Ishikawa (cell line): ENCODE measurements around the gene TXNRD1.

Experiments
- CEBPB ChIP-seq: IDR thresholded peaks from 2 replicates; pipeline ENCODE4 v1.6.1; 2012
- CREB1 ChIP-seq: IDR thresholded peaks from 2 replicates; pipeline ENCODE4 v1.6.1; 2012; ENCODE audit warnings: low read depth
- EGR1 ChIP-seq: IDR thresholded peaks from 2 replicates; pipeline ENCODE4 v1.6.1; 2012
- EP300 ChIP-seq: IDR thresholded peaks from 2 replicates; pipeline ENCODE4 v1.6.1; 2012; ENCODE audit warnings: borderline replicate concordance
- FOXM1 ChIP-seq: IDR thresholded peaks from 2 replicates; pipeline ENCODE4 v1.6.1; 2012; ENCODE audit warnings: low read depth, borderline replicate concordance
- MAX ChIP-seq: IDR thresholded peaks from 2 replicates; pipeline ENCODE4 v1.6.1; 2012
- NFIC ChIP-seq: IDR thresholded peaks from 2 replicates; pipeline ENCODE4 v1.6.1; 2012
- RAD21 ChIP-seq: IDR thresholded peaks from 2 replicates; pipeline ENCODE4 v1.6.1; 2012; ENCODE audit warnings: low read depth
- REST ChIP-seq: IDR thresholded peaks from 2 replicates; pipeline ENCODE4 v1.6.1; 2012; ENCODE audit warnings: low read depth, mild to moderate bottlenecking
- TAF1 ChIP-seq: IDR thresholded peaks from 2 replicates; pipeline ENCODE4 v1.6.1; 2012; ENCODE audit warnings: low read depth, mild to moderate bottlenecking
- TCF12 ChIP-seq: IDR thresholded peaks from 2 replicates; pipeline ENCODE4 v1.6.1; 2012; ENCODE audit warnings: low read depth
- TEAD4 ChIP-seq: IDR thresholded peaks from 2 replicates; pipeline ENCODE4 v1.6.1; 2012
- USF1 ChIP-seq: IDR thresholded peaks from 2 replicates; pipeline ENCODE4 v1.6.1; 2012
- YY1 ChIP-seq: IDR thresholded peaks from 2 replicates; pipeline ENCODE4 v1.6.1; 2012; ENCODE audit warnings: low read depth
- ZBTB7A ChIP-seq: IDR thresholded peaks from 2 replicates; pipeline ENCODE4 v1.6.1; 2012; ENCODE audit warnings: low read depth

TXNRD1 gene

DNA sequence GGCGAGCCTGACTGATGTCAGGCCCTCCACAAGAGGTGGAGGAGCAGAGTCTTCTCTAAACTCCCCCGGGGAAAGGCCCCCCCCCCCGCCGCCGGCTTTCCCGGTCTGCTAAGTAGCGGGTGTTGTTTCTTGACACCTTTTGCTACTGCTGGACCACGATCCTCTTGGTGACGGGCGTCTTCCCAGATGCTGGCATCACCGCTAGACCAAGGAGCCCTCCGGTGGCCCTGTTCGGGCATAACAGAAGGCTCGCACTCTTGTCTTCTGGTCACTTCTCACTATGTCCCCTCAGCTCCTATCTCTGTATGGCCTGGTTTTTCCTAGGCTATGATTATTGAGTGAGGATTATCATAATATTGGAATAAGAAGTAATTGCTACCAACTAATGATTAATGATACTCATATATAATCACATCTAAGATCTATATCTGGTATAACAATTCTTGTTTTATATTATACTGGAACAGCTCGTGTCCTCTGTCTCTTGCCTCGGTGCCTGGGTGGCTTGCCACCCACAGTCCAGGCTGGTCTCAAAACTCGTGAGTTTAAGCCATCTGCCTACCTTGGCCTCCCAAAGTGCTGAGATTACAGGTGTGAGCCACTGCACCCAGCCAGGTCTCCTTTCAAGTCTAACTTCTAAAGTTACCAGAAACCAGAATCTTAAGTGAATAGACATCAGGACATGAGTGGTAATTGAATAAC is 78.7 kb downstream of the TXNRD1 start:
- peak; percentile 48; the same call in 1 of the 2 replicates for TF ChIP-seq RAD21

GRCh38 chr12:104294927-104295668 is 79.5 kb downstream of the TXNRD1 start:
- TF ChIP-seq EGR1 (no peak), TAF1 (no peak), MAX (no peak), TCF12 (no peak), USF1 (no peak), EP300 (no peak), CEBPB (no peak), REST (no peak), CREB1 (no peak), RAD21 (no peak), FOXM1 (no peak), TEAD4 (no peak), YY1 (no peak), ZBTB7A (no peak), NFIC (no peak)

DNA sequence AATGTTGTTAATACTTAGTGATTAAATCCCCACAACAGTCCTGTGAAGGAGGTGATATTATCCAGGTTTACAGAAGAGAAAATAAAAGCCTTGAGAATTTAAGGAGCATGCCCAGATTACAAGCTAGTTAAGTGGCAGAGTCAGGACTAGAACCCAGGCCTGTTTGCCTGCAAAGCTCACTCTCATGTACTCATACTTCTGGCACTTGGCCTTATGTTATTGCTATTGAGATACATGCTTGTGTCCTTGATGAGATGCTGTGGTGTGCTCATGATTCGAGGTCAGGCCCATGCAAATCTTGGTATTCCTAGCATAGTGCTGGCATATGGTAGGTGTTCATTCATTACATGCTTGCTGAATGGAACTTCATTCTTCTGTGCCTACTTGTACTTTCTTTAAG is 80.4 kb downstream of the TXNRD1 start:
- TF ChIP-seq FOXM1 (no peak), TAF1 (no peak), YY1 (no peak), TCF12 (no peak), RAD21 (no peak), EP300 (no peak), CREB1 (no peak), MAX (no peak), TEAD4 (no peak), USF1 (no peak), REST (no peak), NFIC (no peak), EGR1 (no peak), ZBTB7A (no peak), CEBPB (no peak)

DNA sequence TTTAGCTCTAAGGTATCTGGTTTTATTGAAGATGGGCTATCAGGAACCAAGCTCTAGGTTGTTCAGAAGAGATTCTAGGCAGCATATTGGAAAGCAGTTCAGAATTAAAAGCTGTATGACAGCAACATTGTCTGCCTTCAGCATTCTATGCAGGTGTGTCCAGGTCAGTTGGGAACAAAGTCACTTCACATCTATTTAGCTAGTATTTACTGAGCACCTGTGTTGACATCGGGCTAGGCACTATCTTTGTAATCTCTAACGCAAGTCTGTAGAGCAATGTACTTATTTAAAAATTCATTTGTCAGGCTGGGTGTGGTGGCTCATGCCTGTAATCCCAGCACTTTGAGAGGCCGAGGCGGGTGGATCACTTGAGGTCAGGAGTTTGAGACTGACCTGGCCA is 81.1 kb downstream of the TXNRD1 start:
- TF ChIP-seq YY1: no peak
- no peak for TF ChIP-seq USF1
- TF ChIP-seq MAX: no peak
- TF ChIP-seq TCF12: no peak
- no peak for TF ChIP-seq EP300
- TF ChIP-seq TAF1: no peak
- no peak for TF ChIP-seq REST
- no peak for TF ChIP-seq EGR1
- no peak for TF ChIP-seq CEBPB
- TF ChIP-seq TEAD4: no peak
- no peak for TF ChIP-seq ZBTB7A
- TF ChIP-seq CREB1: no peak
- TF ChIP-seq NFIC: no peak
- no peak for TF ChIP-seq FOXM1
- no peak for TF ChIP-seq RAD21
